Upper lobe of right lung (tissue), 1 donor: ENCODE measurements around the gene EDEM2. TPM values are rescaled to one million over a fixed set of nuclear protein-coding genes. Genes with fewer than 3 reads are reported as not detected.
"Not testable (repeated sequence)": the region's sequence is repeated elsewhere in the genome, so short reads cannot be mapped to it uniquely, and the experiment has no call there.

Source experiments
- ATAC-seq: fragments of 200-7000 bp; cut with Tn5 transposase; one replicate; pipeline ENCODE4 v1.9.1; 2020; ENCODE audit warnings: mild to moderate bottlenecking, moderate library complexity
- DNase-seq: peaks from one replicate; pipeline ENCODE4 v3.0.0-alpha.2; 2020
- H3K27ac ChIP-seq: fragments of 200-600 bp; one replicate; pipeline ENCODE4 v1.8.0; 2022
- H3K27me3 ChIP-seq: fragments of 200-600 bp; one replicate; pipeline ENCODE4 v1.8.0; 2022; ENCODE audit warnings: mild to moderate bottlenecking
- H3K36me3 ChIP-seq: fragments of 200-600 bp; one replicate; pipeline ENCODE4 v1.8.0; 2022
- H3K4me1 ChIP-seq: fragments of 200-600 bp; one replicate; pipeline ENCODE4 v1.8.0; 2022
- H3K4me3 ChIP-seq: fragments of 200-600 bp; one replicate; pipeline ENCODE4 v1.8.0; 2022; ENCODE audit warnings: mild to moderate bottlenecking
- H3K9me3 ChIP-seq: fragments of 200-600 bp; one replicate; pipeline ENCODE4 v1.8.0; 2022
- intact Hi-C: fragments of 100-400 bp; cut with DNase I; formaldehyde crosslinking; loops from one replicate; pipeline ENCODE4 v1.11.0; 2022
- long read RNA-seq: library from polyadenylated mRNA; unstranded; transcript quantifications from one replicate; pipeline ENCODE4 v2.0.0, GENCODE V29; 2021
- total RNA-seq: library from RNA; stranded (reverse); fragmentation: NEBNext Ultra II Directional; extraction: Animal tissue kit (Norgen Biotek cat#: 25700); gene quantifications from one replicate; pipeline ENCODE4 v1.2.1, GENCODE V29; 2021
- TF ChIP-seq, protein P1 (sequence below): fragments of 200-600 bp; IDR thresholded peaks from one replicate; pipeline ENCODE4 v1.8.0; 2022; ENCODE audit warnings: antibody characterized with exemption
- donor health status: DM: no; HTN: yes; CAD: no; lungs with severe emphysema.

Gene EDEM2, protein sequence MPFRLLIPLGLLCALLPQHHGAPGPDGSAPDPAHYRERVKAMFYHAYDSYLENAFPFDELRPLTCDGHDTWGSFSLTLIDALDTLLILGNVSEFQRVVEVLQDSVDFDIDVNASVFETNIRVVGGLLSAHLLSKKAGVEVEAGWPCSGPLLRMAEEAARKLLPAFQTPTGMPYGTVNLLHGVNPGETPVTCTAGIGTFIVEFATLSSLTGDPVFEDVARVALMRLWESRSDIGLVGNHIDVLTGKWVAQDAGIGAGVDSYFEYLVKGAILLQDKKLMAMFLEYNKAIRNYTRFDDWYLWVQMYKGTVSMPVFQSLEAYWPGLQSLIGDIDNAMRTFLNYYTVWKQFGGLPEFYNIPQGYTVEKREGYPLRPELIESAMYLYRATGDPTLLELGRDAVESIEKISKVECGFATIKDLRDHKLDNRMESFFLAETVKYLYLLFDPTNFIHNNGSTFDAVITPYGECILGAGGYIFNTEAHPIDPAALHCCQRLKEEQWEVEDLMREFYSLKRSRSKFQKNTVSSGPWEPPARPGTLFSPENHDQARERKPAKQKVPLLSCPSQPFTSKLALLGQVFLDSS
- 39.2 TPM for total RNA-seq
- long read RNA-seq, transcript EDEM2-202 (11 exons, 1,919 nt), result major isoform, 75 of 114 reads
- long read RNA-seq, partial matches to known transcripts, result 6 of 114 reads
- long read RNA-seq, other reads (novel, unspliced or antisense), result 31 of 114 reads

DNA sequence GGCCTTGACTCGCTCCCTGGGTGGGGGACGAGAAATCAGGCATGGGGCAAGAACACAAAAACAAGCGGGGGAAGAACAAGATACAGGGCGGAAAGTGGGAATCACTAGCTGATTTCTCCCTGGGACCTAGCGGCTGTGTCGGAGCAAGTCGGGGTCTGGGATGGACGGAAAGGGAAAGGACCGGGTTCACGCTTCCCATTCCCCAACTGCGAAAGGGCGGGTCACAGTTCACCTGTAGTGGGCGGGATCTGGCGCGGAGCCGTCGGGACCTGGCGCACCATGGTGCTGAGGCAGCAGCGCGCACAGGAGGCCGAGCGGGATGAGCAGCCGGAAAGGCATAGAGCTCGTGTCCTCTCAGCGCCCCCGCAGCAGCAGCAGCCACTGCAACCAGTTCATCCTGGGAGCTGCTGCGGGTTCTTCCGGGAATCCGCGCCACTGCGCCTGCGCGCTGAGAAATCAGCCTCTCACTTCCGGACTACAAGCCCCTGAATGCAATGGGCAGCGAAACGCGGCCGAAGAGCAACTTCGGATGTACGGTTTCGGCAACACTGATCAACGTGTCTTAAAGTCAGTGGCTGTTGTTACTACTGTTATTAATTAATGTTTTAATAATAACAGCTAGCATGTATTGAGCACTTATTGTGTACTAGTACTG is at the start of gene EDEM2:
Gene EDEM2 (minus strand): TSS at position 417 of the 655 bp plus-strand sequence. CDS start 78 bp downstream, at position 339.
- H3K4me3 ChIP-seq, result peak within 1 kb of the TSS; percentile 88
- TF ChIP-seq, protein P1, sequence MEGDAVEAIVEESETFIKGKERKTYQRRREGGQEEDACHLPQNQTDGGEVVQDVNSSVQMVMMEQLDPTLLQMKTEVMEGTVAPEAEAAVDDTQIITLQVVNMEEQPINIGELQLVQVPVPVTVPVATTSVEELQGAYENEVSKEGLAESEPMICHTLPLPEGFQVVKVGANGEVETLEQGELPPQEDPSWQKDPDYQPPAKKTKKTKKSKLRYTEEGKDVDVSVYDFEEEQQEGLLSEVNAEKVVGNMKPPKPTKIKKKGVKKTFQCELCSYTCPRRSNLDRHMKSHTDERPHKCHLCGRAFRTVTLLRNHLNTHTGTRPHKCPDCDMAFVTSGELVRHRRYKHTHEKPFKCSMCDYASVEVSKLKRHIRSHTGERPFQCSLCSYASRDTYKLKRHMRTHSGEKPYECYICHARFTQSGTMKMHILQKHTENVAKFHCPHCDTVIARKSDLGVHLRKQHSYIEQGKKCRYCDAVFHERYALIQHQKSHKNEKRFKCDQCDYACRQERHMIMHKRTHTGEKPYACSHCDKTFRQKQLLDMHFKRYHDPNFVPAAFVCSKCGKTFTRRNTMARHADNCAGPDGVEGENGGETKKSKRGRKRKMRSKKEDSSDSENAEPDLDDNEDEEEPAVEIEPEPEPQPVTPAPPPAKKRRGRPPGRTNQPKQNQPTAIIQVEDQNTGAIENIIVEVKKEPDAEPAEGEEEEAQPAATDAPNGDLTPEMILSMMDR, result peak; percentile 11
- peaks cover 21% of the 10 kb centered on the region for H3K36me3 ChIP-seq
- peak within 1 kb of the TSS; percentile 81 for H3K27ac ChIP-seq
- ATAC-seq, result peak; percentile 95
- intact Hi-C loops, result no loop called here
- H3K9me3 ChIP-seq, result no peaks in the 10 kb centered on the region
- no peaks in the 10 kb centered on the region for H3K27me3 ChIP-seq
- H3K4me1 ChIP-seq, result peaks cover 23% of the 10 kb centered on the region
- peak; percentile 97 for DNase-seq

DNA sequence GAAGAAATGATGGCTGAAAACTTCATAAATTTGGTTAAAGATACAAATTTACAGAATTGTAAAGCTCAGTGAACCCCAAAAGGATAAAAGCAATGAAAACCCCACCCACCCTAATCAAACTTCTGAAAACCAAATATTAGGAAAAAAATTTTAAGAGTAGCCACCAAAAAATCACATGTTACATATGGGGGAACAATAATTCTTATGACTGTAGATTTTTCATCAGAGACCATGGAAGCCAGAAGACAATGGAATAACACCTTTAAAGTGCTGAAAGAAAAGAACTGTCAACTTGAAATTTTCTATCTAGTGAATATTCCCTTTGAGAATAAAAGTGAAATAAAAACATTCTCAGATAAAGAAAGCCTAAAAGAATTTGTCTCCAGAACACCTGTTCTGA is 49.2 kb upstream of the EDEM2 start:
- no peaks in the 10 kb centered on the region for H3K27me3 ChIP-seq

GRCh38 chr20:35193031-35193791 is 46.1 kb upstream of the EDEM2 start:
- intact Hi-C loops, H3K36me3 ChIP-seq, ATAC-seq, H3K4me3 ChIP-seq, H3K4me1 ChIP-seq, H3K27ac ChIP-seq, H3K27me3 ChIP-seq, H3K9me3 ChIP-seq, DNase-seq: not testable (repeated sequence)

More for the DNA sequence above, 49.2 kb upstream of the EDEM2 start:
- ATAC-seq, result no peak
- DNase-seq, result no peak
- Histone ChIP-seq H3K36me3 (no peaks in the 10 kb centered on the region), H3K4me3 (no peak overlapping the region), H3K4me1 (no peaks in the 10 kb centered on the region), H3K27ac (no peak overlapping the region), H3K9me3 (no peaks in the 10 kb centered on the region)
- intact Hi-C loops, result no loop called here
- TF ChIP-seq, protein P1, result no peak

DNA sequence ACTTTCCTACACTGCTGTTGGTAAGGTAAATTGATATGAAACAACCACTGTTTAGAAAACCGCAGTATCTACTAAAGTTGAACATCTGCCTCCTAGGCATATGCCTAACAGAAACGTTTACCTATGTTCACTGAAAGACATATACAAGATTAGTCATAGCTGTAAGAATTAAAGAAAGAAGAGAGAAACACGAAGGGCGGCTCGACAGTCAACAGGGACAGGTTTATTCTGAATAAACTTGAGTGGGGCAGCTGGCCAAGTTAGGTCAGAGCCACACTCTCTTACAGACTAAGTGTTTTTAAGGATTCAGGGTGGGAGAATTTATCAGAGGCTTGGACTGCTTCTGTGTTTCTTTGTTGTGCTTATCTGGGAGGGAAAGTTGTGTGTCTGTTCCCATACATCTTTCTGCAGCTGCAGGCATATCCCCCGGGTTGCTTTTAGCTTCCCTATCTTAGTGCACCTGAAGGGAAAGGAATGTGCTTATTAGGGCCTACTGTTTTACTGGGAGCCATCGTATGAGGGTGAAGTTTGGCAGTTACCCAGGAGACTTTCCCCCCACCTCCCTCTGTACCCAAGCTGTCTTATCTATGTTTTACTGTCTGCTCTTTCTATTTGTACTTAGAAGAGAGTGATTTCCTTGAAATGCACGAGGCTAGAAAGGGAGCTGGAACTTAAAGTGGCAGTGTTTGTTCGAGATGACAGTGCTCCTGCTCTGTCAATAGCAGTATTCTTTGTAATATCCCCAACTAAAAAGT is 45.2 kb upstream of the EDEM2 start:
- Histone ChIP-seq H3K4me3 (no peak overlapping the region), H3K36me3 (no peaks in the 10 kb centered on the region), H3K9me3 (no peaks in the 10 kb centered on the region), H3K27ac (no peak overlapping the region), H3K4me1 (peaks cover 11% of the 10 kb centered on the region), H3K27me3 (no peaks in the 10 kb centered on the region)
- TF ChIP-seq, protein P1, result no peak
- intact Hi-C loops, result no loop called here
- DNase-seq (no peak), ATAC-seq (no peak)

- Histone ChIP-seq H3K4me1 (peaks cover 11% of the 10 kb centered on the region), H3K4me3 (no peak overlapping the region), H3K27ac (no peak overlapping the region), H3K36me3 (no peaks in the 10 kb centered on the region), H3K27me3 (no peaks in the 10 kb centered on the region), H3K9me3 (no peaks in the 10 kb centered on the region)
- ATAC-seq (no peak), DNase-seq (no peak)
- TF ChIP-seq, protein P1, result no peak
- intact Hi-C loops, result no loop called here
Measured at GRCh38 chr20:35191419-35192117, 44.4 kb upstream of the EDEM2 start.
